GM12878 (cell line): ENCODE measurements around the gene METTL8. TPM values are rescaled to one million over a fixed set of nuclear protein-coding genes. Genes with fewer than 3 reads are reported as not detected.
A peak's percentile ranks its signal among the peaks of the same experiment; 100 is the strongest.

Experiments used
- ATAC-seq: fragments of 200-7000 bp; cut with Tn5 transposase; 3 replicates; pipeline ENCODE4 v1.9.1; 2020; ENCODE audit warnings: mild to moderate bottlenecking, moderate library complexity
- BruUV-seq: library from RNA; stranded (reverse); fragments of 400-500 nt; replicated peaks from 2 replicates; lab custom pipeline; 2021; lab: Mats Ljungman, UMichigan
- CTCF ChIA-PET: fragments of 300-600 bp; sonication (Branson Sonifier 250); formaldehyde crosslinking; extraction: SDS; loops from one replicate; lab custom pipeline; 2021; ENCODE audit warnings: inconsistent platforms; lab: Yijun Ruan, JAX
- POLR2A ChIA-PET: fragments of 350-600 bp; formaldehyde crosslinking; extraction: SDS; loops from one replicate; lab custom pipeline; 2021; ENCODE audit warnings: inconsistent platforms; lab: Charles Lee
- RAD21 ChIA-PET: fragments of 300-600 bp; sonication (Branson Sonifier 250); formaldehyde crosslinking; loops from one replicate; lab custom pipeline; 2023; ENCODE audit warnings: antibody characterized with exemption; ENCODE audit not compliant: unreplicated experiment; lab: Charles Lee
- SMC1A ChIA-PET: fragments of 300-600 bp; sonication (Branson Sonifier 250); formaldehyde crosslinking; loops from one replicate; lab custom pipeline; 2023; ENCODE audit not compliant: unreplicated experiment, uncharacterized antibody; lab: Charles Lee
- DNase-seq: peaks from one replicate; pipeline ENCODE4 v3.0.0-alpha.2; 2011; ENCODE audit warnings: low read depth, low spot score
- FAIRE-seq: peaks from 3 replicates; lab custom pipeline; 2011; peaks lifted over from hg19 to GRCh38; lab: Jason Lieb, UNC
- H2AFZ ChIP-seq: 2 replicates; pipeline ENCODE4 v1.6.0; 2011; ENCODE audit warnings: low read depth, low read length, control low read depth; ENCODE audit not compliant: control insufficient read depth
- H3K27ac ChIP-seq: 2 replicates; pipeline ENCODE4 v1.5.1; 2011; ENCODE audit warnings: control low read depth; ENCODE audit not compliant: control insufficient read depth, insufficient read depth
- H3K27me3 ChIP-seq, 2 experiments: replicated peaks in 1 of 2; 2 replicates each; pipeline versions ENCODE4 v1.6.0 to v1.6.1; 2011; ENCODE audit warnings: low read length in 1 of 2; ENCODE audit not compliant: control insufficient read depth in 2 of 2, insufficient read depth in 2 of 2
- H3K36me3 ChIP-seq, 2 experiments: 2 replicates each; pipeline ENCODE4 v1.5.1; 2011; ENCODE audit warnings: low read length in 1 of 2; ENCODE audit not compliant: control insufficient read depth in 2 of 2, insufficient read depth in 2 of 2
- H3K4me1 ChIP-seq: 2 replicates; pipeline ENCODE4 v1.6.1; 2011; ENCODE audit warnings: mild to moderate bottlenecking, low read length, moderate library complexity, mixed read lengths; ENCODE audit not compliant: control insufficient read depth, insufficient read depth
- H3K4me2 ChIP-seq: 2 replicates; pipeline ENCODE4 v1.6.0; 2011; ENCODE audit warnings: control low read depth; ENCODE audit not compliant: control insufficient read depth, insufficient read depth
- H3K4me3 ChIP-seq: fragments of 200-600 bp; sonication (generic); 2 replicates; pipeline ENCODE4 v1.5.1; 2016
- H3K79me2 ChIP-seq: 2 replicates; pipeline ENCODE4 v1.6.0; 2011; ENCODE audit warnings: low read length; ENCODE audit not compliant: control insufficient read depth, insufficient read depth
- H3K9ac ChIP-seq: 2 replicates; pipeline ENCODE4 v1.8.0; 2011; ENCODE audit warnings: low read length, control low read depth, mixed read lengths; ENCODE audit not compliant: control insufficient read depth, insufficient read depth
- H3K9me3 ChIP-seq: replicated peaks from 3 replicates; pipeline ENCODE4 v1.5.1; 2011; ENCODE audit warnings: mild to moderate bottlenecking, low read length; ENCODE audit not compliant: control insufficient read depth, insufficient read depth
- H4K20me1 ChIP-seq: 2 replicates; pipeline ENCODE4 v1.6.0; 2011; ENCODE audit not compliant: control insufficient read depth, insufficient read depth
- BHLHE40 ChIP-seq, 2 experiments: fragments of 450-650 bp in 1 of 2; IDR thresholded peaks; 2 replicates each; pipeline ENCODE4 v1.6.1; 2011 to 2017; ENCODE audit warnings: low read depth in 2 of 2, borderline replicate concordance in 1 of 2, improper control_type of control experiment in 1 of 2, low read length in 1 of 2, mild to moderate bottlenecking in 1 of 2
- CREM ChIP-seq: IDR thresholded peaks from 2 replicates; pipeline ENCODE4 v1.6.1; 2014; ENCODE audit warnings: antibody characterized with exemption, low read depth
- EED ChIP-seq: sonication (generic); IDR thresholded peaks from 2 replicates; pipeline ENCODE4 v1.6.1; 2016; ENCODE audit warnings: antibody characterized with exemption, low read depth
- EP300 ChIP-seq, 2 experiments: fragments of 150-350 bp in 1 of 2; IDR thresholded peaks; 2 replicates each; pipeline ENCODE4 v1.6.1; 2011 to 2012; ENCODE audit warnings: low read depth in 2 of 2, low read length in 2 of 2, borderline replicate concordance in 1 of 2, improper control_type of control experiment in 1 of 2, inconsistent platforms in 1 of 2; ENCODE audit not compliant: control insufficient read depth in 1 of 2
- GABPA ChIP-seq: IDR thresholded peaks from 2 replicates; pipeline ENCODE4 v1.6.1; 2014; ENCODE audit warnings: antibody characterized with exemption, low read depth, mild to moderate bottlenecking, inconsistent platforms
- HDGF ChIP-seq: fragments of 450-650 bp; IDR thresholded peaks from 2 replicates; pipeline ENCODE4 v1.6.1; 2016; ENCODE audit warnings: antibody characterized with exemption
- NBN ChIP-seq: fragments of 450-650 bp; IDR thresholded peaks from 2 replicates; pipeline ENCODE4 v1.6.1; 2016
- PAX5 ChIP-seq: IDR thresholded peaks from 2 replicates; pipeline ENCODE4 v1.6.1; 2011; ENCODE audit warnings: low read depth, low read length, borderline replicate concordance
- POLR2A ChIP-seq: IDR thresholded peaks from 2 replicates; pipeline ENCODE4 v1.6.1; 2011; ENCODE audit warnings: low read depth, mild to moderate bottlenecking, low read length
- RAD21 ChIP-seq: IDR thresholded peaks from 2 replicates; pipeline ENCODE4 v1.6.1; 2011; ENCODE audit warnings: mild to moderate bottlenecking, low read depth, low read length, moderate library complexity; ENCODE audit not compliant: insufficient read depth
- RAD51 ChIP-seq: fragments of 450-650 bp; IDR thresholded peaks from 2 replicates; pipeline ENCODE4 v1.6.1; 2016; ENCODE audit warnings: moderate library complexity, mild to moderate bottlenecking, inconsistent platforms
- RBBP5 ChIP-seq: fragments of 200-600 bp; sonication (generic); conservative IDR thresholded peaks from 2 replicates; pipeline ENCODE4 v1.6.1; 2016
- SMARCA5 ChIP-seq: fragments of 450-650 bp; IDR thresholded peaks from 2 replicates; pipeline ENCODE4 v1.6.1; 2017; ENCODE audit warnings: mild to moderate bottlenecking
- SREBF2 ChIP-seq: IDR thresholded peaks from 2 replicates; pipeline ENCODE4 v1.6.1; 2012; ENCODE audit warnings: mild to moderate bottlenecking, low read length
- TCF3 ChIP-seq: IDR thresholded peaks from 2 replicates; pipeline ENCODE4 v1.6.1; 2012; ENCODE audit warnings: low read depth, mild to moderate bottlenecking, low read length, borderline replicate concordance; ENCODE audit not compliant: insufficient read depth
- YY1 ChIP-seq: IDR thresholded peaks from 2 replicates; pipeline ENCODE4 v1.6.1; 2011; ENCODE audit warnings: low read depth, mild to moderate bottlenecking, low read length
- WGBS: methylation state at CpG from one replicate; pipeline ENCODE4 v1.1.6; 2016; ENCODE audit warnings: low lambda C conversion rate; ENCODE audit not compliant: insufficient replicate concordance, insufficient coverage; ENCODE audit errors: missing lambda C conversion rate; 5-methylcytosine and 5-hydroxymethylcytosine counted together
- in situ Hi-C: fragments of 300-500 bp; cut with MboI; formaldehyde crosslinking; loops from 9 replicates; pipeline ENCODE4 v1.14.3; 2018; ENCODE audit warnings: mixed read lengths
- intact Hi-C: fragments of 100-400 bp; cut with micrococcal nuclease; formaldehyde crosslinking; loops from one replicate; pipeline ENCODE4 v1.14.2; 2022; ENCODE audit not compliant: unreplicated experiment
- polyA plus RNA-seq, 11 experiments: library from polyadenylated mRNA; depleted of rRNA in 4 of 11; unstranded in 6 of 11; stranded (reverse) in 5 of 11; fragments of >200 nt; fragmentation: Nextera tagmentation in 4 of 11; fragmentation: Illumina TruSeq in 1 of 11; extraction: Ambion mirVana in 4 of 11; extraction: Trizol in 1 of 11; gene quantifications; 1 replicate in 1 of 11; 2 replicates in 10 of 11; pipeline versions ENCODE4 v1.2.1 to v1.2.3, GENCODE V29; 2011 to 2016; ENCODE audit warnings: inconsistent platforms in 2 of 11, missing spikeins in 2 of 11, low read depth in 1 of 11
- total RNA-seq, 4 experiments: library from RNA; depleted of rRNA in 3 of 4; stranded (reverse); fragments of >200 nt in 3 of 4; fragmentation: Illumina TruSeq in 1 of 4; extraction: Trizol in 1 of 4; gene quantifications; 2 replicates each; pipeline versions ENCODE4 v1.2.1 to v1.2.3, GENCODE V29; 2013 to 2021
- TF ChIP-seq, protein P1 (sequence below), 3 experiments: IDR thresholded peaks in 2 of 3; conservative IDR thresholded peaks in 1 of 3; 2 replicates each; pipeline ENCODE4 v1.5.1; 2011; ENCODE audit warnings: low read depth in 3 of 3, low read length in 3 of 3, mild to moderate bottlenecking in 3 of 3, control low read depth in 2 of 3, moderate library complexity in 2 of 3, inconsistent platforms in 1 of 3, mixed read lengths in 1 of 3; ENCODE audit not compliant: control insufficient read depth in 2 of 3, insufficient read depth in 1 of 3; ENCODE audit errors: extremely low read depth in 1 of 3
- TF ChIP-seq, protein P2 (sequence below): fragments of 450-650 bp; IDR thresholded peaks from 2 replicates; pipeline ENCODE4 v1.6.1; 2018; ENCODE audit warnings: mild to moderate bottlenecking, low read depth, moderate library complexity; ENCODE audit not compliant: partially characterized antibody
- TF ChIP-seq, protein P3 (sequence below): IDR thresholded peaks from 2 replicates; pipeline ENCODE4 v1.6.1; 2011; ENCODE audit warnings: mild to moderate bottlenecking, low read depth, low read length, moderate library complexity; ENCODE audit not compliant: insufficient replicate concordance

Gene METTL8
- total and polyA plus RNA-seq, 10 of the 15 experiments (the other 5 are each of a cell fraction or from before 2014, with no cell fraction given): 30.8 to 96.3 (median 51.5) TPM

DNA sequence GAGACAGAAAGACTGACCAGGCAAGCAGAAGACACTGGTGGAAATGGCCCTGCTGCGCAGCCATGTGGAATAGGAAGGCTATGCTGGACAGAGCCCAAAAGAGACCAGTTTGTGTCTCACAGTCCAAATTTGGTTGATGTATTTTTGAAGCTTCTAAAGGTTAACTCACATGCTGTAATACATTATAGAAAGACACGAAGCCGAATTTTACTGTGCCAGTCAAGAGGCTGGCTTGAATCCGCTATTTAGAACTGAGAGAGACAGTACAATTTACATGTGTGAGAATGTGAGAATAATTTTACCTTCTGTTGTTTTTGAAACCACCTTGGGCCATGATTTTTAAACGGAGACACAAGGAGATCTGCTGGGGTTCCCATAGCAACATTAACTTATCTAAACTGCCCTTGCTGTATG, 113.6 kb downstream of the METTL8 start:
- POLR2A ChIA-PET: interaction anchor here (0.5 to 12.0 kb wide), 8 partner anchors 10 to 348 kb away, joined by 3 to 168 read pairs (median 18); partner anchors contain the start of gene TLK1
- in situ Hi-C loops: loop anchor here (5.0 kb wide), 1 partner anchor 97 kb away; no protein-coding TSS in a partner anchor
- whole genome bisulfite sequencing: under 1% methylated on average over 5 of the region's 5 CpGs
- Histone ChIP-seq H3K9ac (peak overlapping the region; percentile 89), H3K27me3 (no peaks in the 10 kb centered on the region), H3K4me3 (peak overlapping the region; percentile 19; the same call in 1 of the 2 replicates), H3K9me3 (no peaks in the 10 kb centered on the region), H3K4me1 (peaks cover 83% of the 10 kb centered on the region), H4K20me1 (no peaks in the 10 kb centered on the region), H3K36me3 (0 out of 4 replicates have a peak, but pooled peaks cover 0 to 3% of the 10 kb centered on the region in 2 experiments), H3K4me2 (peak overlapping the region; percentile 62; the same call in 1 of the 2 replicates), H3K79me2 (peaks cover 27% of the 10 kb centered on the region), H3K27ac (peak overlapping the region; percentile 100), H2AFZ (no peak overlapping the region)
- RAD21 ChIA-PET: interaction anchor here (1.3 to 14.6 kb wide), 18 partner anchors 13 to 164 kb away, joined by 3 to 215 read pairs (median 12); partner anchors contain the start of genes METTL8 and TLK1
- peak; percentile 56 for ATAC-seq
- CTCF ChIA-PET: interaction anchor here (0.7 to 11.3 kb wide), 13 partner anchors 12 to 233 kb away, joined by 3 to 110 read pairs (median 5); partner anchors contain the start of gene TLK1
- no peak for FAIRE-seq
- SMC1A ChIA-PET: interaction anchor here (0.6 to 18.9 kb wide), 24 partner anchors 9 to 233 kb away, joined by 3 to 273 read pairs (median 8); partner anchors contain the start of genes DCAF17, METTL8 and TLK1
- peak; percentile 95 for DNase-seq
- no TSS peak for BruUV-seq
- intact Hi-C loops: loop anchor here (1.0 to 10.0 kb wide), 5 partner anchors 15 to 348 kb away; partner anchors contain the start of genes CYBRD1 and METTL8
- TF ChIP-seq, protein P1, sequence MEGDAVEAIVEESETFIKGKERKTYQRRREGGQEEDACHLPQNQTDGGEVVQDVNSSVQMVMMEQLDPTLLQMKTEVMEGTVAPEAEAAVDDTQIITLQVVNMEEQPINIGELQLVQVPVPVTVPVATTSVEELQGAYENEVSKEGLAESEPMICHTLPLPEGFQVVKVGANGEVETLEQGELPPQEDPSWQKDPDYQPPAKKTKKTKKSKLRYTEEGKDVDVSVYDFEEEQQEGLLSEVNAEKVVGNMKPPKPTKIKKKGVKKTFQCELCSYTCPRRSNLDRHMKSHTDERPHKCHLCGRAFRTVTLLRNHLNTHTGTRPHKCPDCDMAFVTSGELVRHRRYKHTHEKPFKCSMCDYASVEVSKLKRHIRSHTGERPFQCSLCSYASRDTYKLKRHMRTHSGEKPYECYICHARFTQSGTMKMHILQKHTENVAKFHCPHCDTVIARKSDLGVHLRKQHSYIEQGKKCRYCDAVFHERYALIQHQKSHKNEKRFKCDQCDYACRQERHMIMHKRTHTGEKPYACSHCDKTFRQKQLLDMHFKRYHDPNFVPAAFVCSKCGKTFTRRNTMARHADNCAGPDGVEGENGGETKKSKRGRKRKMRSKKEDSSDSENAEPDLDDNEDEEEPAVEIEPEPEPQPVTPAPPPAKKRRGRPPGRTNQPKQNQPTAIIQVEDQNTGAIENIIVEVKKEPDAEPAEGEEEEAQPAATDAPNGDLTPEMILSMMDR (IDR thresholded peaks at IDR 0.05 in 2 of 3, conservative IDR thresholded peaks at IDR 0.05 in 1 of 3; ENCODE audit: control insufficient read depth in 2 of 3, extremely low read depth in 1 of 3, insufficient read depth in 1 of 3, low read depth in 3 of 3, low read length in 3 of 3): peak; percentile 29 to 38 (median 36); a peak in 4 of 6 replicates
- TF ChIP-seq SREBF2 (no peak), EP300 (IDR thresholded peaks at IDR 0.05; ENCODE audit: borderline replicate concordance in 1 of 2, control insufficient read depth in 1 of 2, low read depth in 2 of 2, low read length in 2 of 2) (peak in 1 of 2 experiments; percentile 12; a peak in 1 of 4 replicates), RAD21 (peak; percentile 62), PAX5 (peak; percentile 81), CREM (peak; percentile 18; the same call in 1 of the 2 replicates), NBN (0 out of 2 replicates have a peak, but pooled peaks have one; percentile 14), YY1 (peak; percentile 84), HDGF (no peak), SMARCA5 (no peak), EED (0 out of 2 replicates have a peak, but pooled peaks have one; percentile 17), RAD51 (no peak), RBBP5 (no peak), BHLHE40 (IDR thresholded peaks at IDR 0.05; ENCODE audit: borderline replicate concordance in 1 of 2, low read depth in 2 of 2, low read length in 1 of 2) (no peak), POLR2A (peak; percentile 50), TCF3 (no peak), GABPA (no peak)
- TF ChIP-seq, protein P2, sequence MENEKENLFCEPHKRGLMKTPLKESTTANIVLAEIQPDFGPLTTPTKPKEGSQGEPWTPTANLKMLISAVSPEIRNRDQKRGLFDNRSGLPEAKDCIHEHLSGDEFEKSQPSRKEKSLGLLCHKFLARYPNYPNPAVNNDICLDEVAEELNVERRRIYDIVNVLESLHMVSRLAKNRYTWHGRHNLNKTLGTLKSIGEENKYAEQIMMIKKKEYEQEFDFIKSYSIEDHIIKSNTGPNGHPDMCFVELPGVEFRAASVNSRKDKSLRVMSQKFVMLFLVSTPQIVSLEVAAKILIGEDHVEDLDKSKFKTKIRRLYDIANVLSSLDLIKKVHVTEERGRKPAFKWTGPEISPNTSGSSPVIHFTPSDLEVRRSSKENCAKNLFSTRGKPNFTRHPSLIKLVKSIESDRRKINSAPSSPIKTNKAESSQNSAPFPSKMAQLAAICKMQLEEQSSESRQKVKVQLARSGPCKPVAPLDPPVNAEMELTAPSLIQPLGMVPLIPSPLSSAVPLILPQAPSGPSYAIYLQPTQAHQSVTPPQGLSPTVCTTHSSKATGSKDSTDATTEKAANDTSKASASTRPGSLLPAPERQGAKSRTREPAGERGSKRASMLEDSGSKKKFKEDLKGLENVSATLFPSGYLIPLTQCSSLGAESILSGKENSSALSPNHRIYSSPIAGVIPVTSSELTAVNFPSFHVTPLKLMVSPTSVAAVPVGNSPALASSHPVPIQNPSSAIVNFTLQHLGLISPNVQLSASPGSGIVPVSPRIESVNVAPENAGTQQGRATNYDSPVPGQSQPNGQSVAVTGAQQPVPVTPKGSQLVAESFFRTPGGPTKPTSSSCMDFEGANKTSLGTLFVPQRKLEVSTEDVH: no peak
- TF ChIP-seq, protein P3, sequence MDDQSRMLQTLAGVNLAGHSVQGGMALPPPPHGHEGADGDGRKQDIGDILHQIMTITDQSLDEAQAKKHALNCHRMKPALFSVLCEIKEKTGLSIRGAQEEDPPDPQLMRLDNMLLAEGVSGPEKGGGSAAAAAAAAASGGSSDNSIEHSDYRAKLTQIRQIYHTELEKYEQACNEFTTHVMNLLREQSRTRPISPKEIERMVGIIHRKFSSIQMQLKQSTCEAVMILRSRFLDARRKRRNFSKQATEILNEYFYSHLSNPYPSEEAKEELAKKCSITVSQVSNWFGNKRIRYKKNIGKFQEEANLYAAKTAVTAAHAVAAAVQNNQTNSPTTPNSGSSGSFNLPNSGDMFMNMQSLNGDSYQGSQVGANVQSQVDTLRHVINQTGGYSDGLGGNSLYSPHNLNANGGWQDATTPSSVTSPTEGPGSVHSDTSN: no peak
